HEK293 (cell line): ENCODE data around the gene AGRN.

Experiments used
- CTCF ChIA-PET: fragments of 350-600 bp; formaldehyde crosslinking; extraction: SDS; loops from one replicate; lab custom pipeline; 2021; ENCODE audit warnings: antibody characterized with exemption; lab: Yijun Ruan, JAX
- POLR2A ChIA-PET: fragments of 300-600 bp; formaldehyde crosslinking; extraction: SDS; loops from one replicate; lab custom pipeline; 2020; ENCODE audit warnings: antibody characterized with exemption, inconsistent platforms; lab: Yijun Ruan, JAX
- H3K27ac ChIP-seq: fragments of 200-500 bp; sonication (Bioruptor generic); 2 replicates; pipeline ENCODE4 v1.5.1; 2014; ENCODE audit warnings: low read depth, low read length, control low read depth, inconsistent platforms; ENCODE audit errors: extremely low read depth
- H3K36me3 ChIP-seq, 2 experiments: fragments of 200-500 bp in 1 of 2; sonication (Bioruptor generic) in 1 of 2; 1 replicate in 1 of 2; 2 replicates in 1 of 2; pipeline ENCODE4 v1.5.1; 2014 to 2017; ENCODE audit warnings: inconsistent platforms in 2 of 2, low read length in 2 of 2; ENCODE audit not compliant: control insufficient read depth in 2 of 2, insufficient read depth in 1 of 2
- H3K4me1 ChIP-seq: fragments of 200-500 bp; sonication (Bioruptor generic); 2 replicates; pipeline ENCODE4 v1.5.1; 2014; ENCODE audit warnings: mild to moderate bottlenecking, low read length, inconsistent platforms; ENCODE audit not compliant: control insufficient read depth, insufficient read depth
- H3K4me3 ChIP-seq: 2 replicates; pipeline ENCODE4 v1.5.1; 2011; ENCODE audit warnings: low read depth, mild to moderate bottlenecking, control low read depth, low read length, moderate library complexity
- H3K9me3 ChIP-seq: fragments of 200-500 bp; sonication (Bioruptor generic); 2 replicates; pipeline ENCODE4 v1.5.1; 2014; ENCODE audit warnings: low read depth, low read length, inconsistent platforms; ENCODE audit not compliant: control insufficient read depth, insufficient read depth
- GFI1B ChIP-seq: fragments of 450-650 bp; formaldehyde crosslinking; IDR thresholded peaks from 2 replicates; pipeline ENCODE4 v1.5.1; 2016; ENCODE audit warnings: missing biosample characterization, missing genetic modification characterization
- KLF16 ChIP-seq: fragments of 450-650 bp; formaldehyde crosslinking; IDR thresholded peaks from 2 replicates; pipeline ENCODE4 v1.5.1; 2017; ENCODE audit warnings: missing biosample characterization, missing genetic modification characterization
- PRDM10 ChIP-seq: fragments of 450-650 bp; formaldehyde crosslinking; IDR thresholded peaks from 2 replicates; pipeline ENCODE4 v1.5.1; 2016; ENCODE audit warnings: missing biosample characterization, missing genetic modification characterization
- ZBTB10 ChIP-seq: fragments of 450-650 bp; formaldehyde crosslinking; IDR thresholded peaks from 2 replicates; pipeline ENCODE4 v1.5.1; 2016; ENCODE audit warnings: missing biosample characterization, missing genetic modification characterization
- ZBTB21 ChIP-seq: fragments of 450-650 bp; formaldehyde crosslinking; IDR thresholded peaks from 2 replicates; pipeline ENCODE4 v1.5.1; 2017; ENCODE audit warnings: missing biosample characterization, missing genetic modification characterization
- ZFP3 ChIP-seq: fragments of 450-650 bp; formaldehyde crosslinking; IDR thresholded peaks from 2 replicates; pipeline ENCODE4 v1.5.1; 2016; ENCODE audit warnings: low read depth, missing biosample characterization, missing genetic modification characterization
- ZNF223 ChIP-seq: fragments of 450-650 bp; formaldehyde crosslinking; IDR thresholded peaks from 2 replicates; pipeline ENCODE4 v1.5.1; 2016; ENCODE audit warnings: missing biosample characterization, missing genetic modification characterization
- ZNF341 ChIP-seq: fragments of 450-650 bp; formaldehyde crosslinking; IDR thresholded peaks from 2 replicates; pipeline ENCODE4; 2016; ENCODE audit warnings: low read depth, missing biosample characterization, missing genetic modification characterization
- ZNF404 ChIP-seq: fragments of 450-650 bp; formaldehyde crosslinking; IDR thresholded peaks from 2 replicates; pipeline ENCODE4 v1.5.1; 2017; ENCODE audit warnings: missing biosample characterization, missing genetic modification characterization
- ZNF48 ChIP-seq: fragments of 450-650 bp; formaldehyde crosslinking; IDR thresholded peaks from 2 replicates; pipeline ENCODE4 v1.5.1; 2016; ENCODE audit warnings: missing biosample characterization, missing genetic modification characterization
- ZNF510 ChIP-seq: fragments of 450-650 bp; formaldehyde crosslinking; IDR thresholded peaks from 2 replicates; pipeline ENCODE4 v1.5.1; 2018; ENCODE audit warnings: mild to moderate bottlenecking, missing genetic modification characterization, missing biosample characterization; ENCODE audit not compliant: insufficient replicate concordance
- ZNF521 ChIP-seq: fragments of 450-650 bp; formaldehyde crosslinking; IDR thresholded peaks from 2 replicates; pipeline ENCODE4 v1.5.1; 2017; ENCODE audit warnings: missing biosample characterization, mild to moderate bottlenecking, missing genetic modification characterization
- ZNF558 ChIP-seq: fragments of 450-650 bp; formaldehyde crosslinking; IDR thresholded peaks from 2 replicates; pipeline ENCODE4 v1.5.1; 2016; ENCODE audit warnings: missing biosample characterization, missing genetic modification characterization
- ZNF629 ChIP-seq: fragments of 450-650 bp; formaldehyde crosslinking; IDR thresholded peaks from 2 replicates; pipeline ENCODE4 v1.5.1; 2017; ENCODE audit warnings: missing biosample characterization, missing genetic modification characterization
- ZNF654 ChIP-seq: fragments of 450-650 bp; formaldehyde crosslinking; IDR thresholded peaks from 2 replicates; pipeline ENCODE4 v1.5.1; 2016; ENCODE audit warnings: low read depth, missing biosample characterization, missing genetic modification characterization
- ZNF791 ChIP-seq: fragments of 450-650 bp; formaldehyde crosslinking; IDR thresholded peaks from 2 replicates; pipeline ENCODE4 v1.5.1; 2016; ENCODE audit warnings: missing biosample characterization, missing genetic modification characterization
- ZSCAN5A ChIP-seq: fragments of 450-650 bp; formaldehyde crosslinking; IDR thresholded peaks from 2 replicates; pipeline ENCODE4 v1.5.1; 2016; ENCODE audit warnings: missing biosample characterization, missing genetic modification characterization
- TF ChIP-seq, protein P1 (sequence below): fragments of 450-650 bp; formaldehyde crosslinking; IDR thresholded peaks from 2 replicates; pipeline ENCODE4 v1.5.1; 2016; ENCODE audit warnings: missing biosample characterization, missing genetic modification characterization
- TF ChIP-seq, protein P2 (sequence below): fragments of 450-650 bp; formaldehyde crosslinking; IDR thresholded peaks from 2 replicates; pipeline ENCODE4 v1.5.1; 2016; ENCODE audit warnings: missing biosample characterization, missing genetic modification characterization
- TF ChIP-seq, protein P3 (sequence below): fragments of 450-650 bp; formaldehyde crosslinking; IDR thresholded peaks from 2 replicates; pipeline ENCODE4 v1.5.1; 2016; ENCODE audit warnings: missing biosample characterization, missing genetic modification characterization

Gene AGRN

DNA sequence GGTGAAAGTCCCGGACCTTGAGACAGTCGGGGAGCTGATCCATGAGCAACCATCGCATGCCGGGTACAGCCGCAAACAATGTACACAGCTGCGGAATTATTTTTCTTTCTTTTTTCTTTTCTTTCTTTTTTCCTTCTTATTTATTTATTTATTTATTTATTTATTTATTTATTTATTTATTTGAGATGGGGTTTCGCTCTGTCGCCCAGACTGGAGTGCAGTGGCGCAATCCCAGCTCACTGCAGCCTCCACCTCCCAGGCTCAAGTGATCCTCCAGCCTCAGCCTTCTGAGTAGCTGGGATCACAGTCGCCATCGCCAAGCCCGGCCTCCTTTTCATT lies 35.5 kb upstream of the AGRN start (continued):
- TF ChIP-seq PRDM10 (no peak), GFI1B (tag by site-specific recombination) (peak; percentile 59; the same call in 1 of the 2 replicates), ZBTB21 (0 out of 2 replicates have a peak, but pooled peaks have one; percentile 27), ZNF791 (tag by site-specific recombination) (peak; percentile 75; the same call in 1 of the 2 replicates), ZNF510 (tag by site-specific recombination) (peak; percentile 70), ZNF341 (tag by site-specific recombination) (peak; percentile 31; the same call in 1 of the 2 replicates), KLF16 (tag by site-specific recombination) (no peak), ZSCAN5A (tag by site-specific recombination) (no peak), ZNF521 (no peak), ZNF223 (peak; percentile 61; the same call in 1 of the 2 replicates), ZFP3 (tag by site-specific recombination) (0 out of 2 replicates have a peak, but pooled peaks have one; percentile 20), ZNF629 (tag by site-specific recombination) (0 out of 2 replicates have a peak, but pooled peaks have one; percentile 42), ZNF48 (tag by site-specific recombination) (no peak), ZNF654 (tag by site-specific recombination) (peak; percentile 35), ZNF558 (tag by site-specific recombination) (peak; percentile 82), ZNF404 (tag by site-specific recombination) (0 out of 2 replicates have a peak, but pooled peaks have one; percentile 44)
- TF ChIP-seq, protein P1, sequence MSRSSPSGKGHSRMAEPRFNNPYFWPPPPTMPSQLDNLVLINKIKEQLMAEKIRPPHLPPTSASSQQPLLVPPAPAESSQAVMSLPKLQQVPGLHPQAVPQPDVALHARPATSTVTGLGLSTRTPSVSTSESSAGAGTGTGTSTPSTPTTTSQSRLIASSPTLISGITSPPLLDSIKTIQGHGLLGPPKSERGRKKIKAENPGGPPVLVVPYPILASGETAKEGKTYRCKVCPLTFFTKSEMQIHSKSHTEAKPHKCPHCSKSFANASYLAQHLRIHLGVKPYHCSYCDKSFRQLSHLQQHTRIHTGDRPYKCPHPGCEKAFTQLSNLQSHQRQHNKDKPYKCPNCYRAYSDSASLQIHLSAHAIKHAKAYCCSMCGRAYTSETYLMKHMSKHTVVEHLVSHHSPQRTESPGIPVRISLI (tag by site-specific recombination), result no peak
- TF ChIP-seq, protein P2, sequence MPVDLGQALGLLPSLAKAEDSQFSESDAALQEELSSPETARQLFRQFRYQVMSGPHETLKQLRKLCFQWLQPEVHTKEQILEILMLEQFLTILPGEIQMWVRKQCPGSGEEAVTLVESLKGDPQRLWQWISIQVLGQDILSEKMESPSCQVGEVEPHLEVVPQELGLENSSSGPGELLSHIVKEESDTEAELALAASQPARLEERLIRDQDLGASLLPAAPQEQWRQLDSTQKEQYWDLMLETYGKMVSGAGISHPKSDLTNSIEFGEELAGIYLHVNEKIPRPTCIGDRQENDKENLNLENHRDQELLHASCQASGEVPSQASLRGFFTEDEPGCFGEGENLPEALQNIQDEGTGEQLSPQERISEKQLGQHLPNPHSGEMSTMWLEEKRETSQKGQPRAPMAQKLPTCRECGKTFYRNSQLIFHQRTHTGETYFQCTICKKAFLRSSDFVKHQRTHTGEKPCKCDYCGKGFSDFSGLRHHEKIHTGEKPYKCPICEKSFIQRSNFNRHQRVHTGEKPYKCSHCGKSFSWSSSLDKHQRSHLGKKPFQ, result no peak

DNA sequence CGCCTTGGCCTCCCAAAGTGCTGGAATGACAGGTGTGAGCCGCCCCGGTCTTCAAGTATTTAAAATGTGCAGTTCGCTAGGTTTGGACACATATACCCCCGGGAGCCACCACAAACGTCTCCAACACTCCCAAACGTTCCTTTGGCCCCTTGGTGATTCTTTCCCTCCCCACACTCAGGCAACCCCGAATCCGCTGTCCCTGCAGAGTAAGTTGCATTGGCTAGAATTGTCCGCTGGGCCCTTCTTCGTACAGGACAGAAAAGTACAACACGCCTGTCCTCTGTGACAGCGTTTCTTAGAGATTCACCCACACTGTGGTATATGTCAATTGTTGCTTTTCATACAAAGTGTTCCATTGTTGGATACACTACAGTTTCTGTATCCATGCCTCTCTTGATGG lies 34.8 kb upstream of the AGRN start:
- Histone ChIP-seq H3K9me3 (no peaks in the 10 kb centered on the region), H3K36me3 (no peaks in the 10 kb centered on the region), H3K27ac (no peak overlapping the region), H3K4me3 (no peak overlapping the region), H3K4me1 (no peaks in the 10 kb centered on the region)
- POLR2A ChIA-PET, result interaction anchor here (0.8 to 1.2 kb wide), 2 partner anchors 9 to 19 kb away, joined by 3 read pairs; partner anchors contain the start of gene PLEKHN1
- CTCF ChIA-PET, result interaction anchor here (0.6 to 4.0 kb wide), 19 partner anchors 8 to 306 kb away, joined by 3 to 53 read pairs (median 4); partner anchors contain the start of gene AGRN
- TF ChIP-seq, protein P3, sequence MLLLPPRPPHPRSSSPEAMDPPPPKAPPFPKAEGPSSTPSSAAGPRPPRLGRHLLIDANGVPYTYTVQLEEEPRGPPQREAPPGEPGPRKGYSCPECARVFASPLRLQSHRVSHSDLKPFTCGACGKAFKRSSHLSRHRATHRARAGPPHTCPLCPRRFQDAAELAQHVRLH (tag by site-specific recombination), result no peak
- TF ChIP-seq ZBTB10 (tag by site-specific recombination), result no peak
